ENCODE data around the gene LSM11.

Gene LSM11

DNA sequence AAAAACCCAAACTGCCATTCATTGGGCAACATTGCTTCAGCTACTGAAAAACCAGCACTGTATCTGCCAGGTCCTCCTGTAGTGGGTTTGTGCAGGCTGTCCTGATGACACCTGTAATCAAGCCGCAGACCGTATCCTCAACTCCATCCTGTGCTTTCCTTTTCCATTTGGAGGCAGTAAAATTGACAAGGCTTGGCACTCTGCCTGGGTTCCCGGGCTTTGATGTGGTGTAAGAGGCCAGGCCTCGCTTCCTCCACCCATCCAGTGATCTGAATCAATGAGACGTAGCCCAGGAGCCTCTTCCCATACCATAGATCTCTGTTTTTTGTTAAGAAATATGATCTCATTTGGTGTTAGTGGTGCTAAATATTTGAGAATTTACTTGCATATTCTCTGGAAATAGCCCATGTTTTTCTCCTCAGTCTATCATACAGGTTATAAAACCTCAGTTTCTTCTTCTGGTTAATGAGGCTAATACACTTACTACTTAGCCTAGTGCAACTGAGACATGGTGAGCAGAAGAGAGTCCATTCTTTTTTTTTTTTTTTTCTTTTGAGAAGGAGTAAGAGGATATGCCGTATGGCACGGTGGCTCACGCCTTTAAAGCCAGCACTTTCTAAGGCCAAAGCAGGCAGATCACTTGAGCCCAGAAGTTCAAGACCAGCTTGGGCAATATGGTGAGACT is 34.8 kb downstream of the LSM11 start:
- DNase-seq: no peak

DNA sequence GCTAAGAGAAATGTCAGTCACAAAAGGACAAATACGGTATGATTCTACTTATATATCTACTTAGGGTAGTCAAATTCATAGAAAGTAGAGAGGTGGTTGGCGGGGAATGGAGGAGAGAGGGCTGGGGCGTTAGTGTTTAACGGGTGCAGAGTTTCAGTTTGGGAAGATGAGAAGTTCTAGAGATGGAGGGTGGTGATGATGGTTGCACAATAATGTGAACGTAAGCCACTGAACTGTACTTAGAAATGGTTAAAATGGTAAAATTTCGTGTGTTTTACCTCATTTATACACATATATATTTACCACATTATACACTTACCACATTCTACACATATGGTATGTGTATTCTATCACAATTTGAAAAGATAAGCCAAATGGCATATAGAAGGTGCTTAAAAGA is 35.7 kb downstream of the LSM11 start:
- DNase-seq: no peak

DNA sequence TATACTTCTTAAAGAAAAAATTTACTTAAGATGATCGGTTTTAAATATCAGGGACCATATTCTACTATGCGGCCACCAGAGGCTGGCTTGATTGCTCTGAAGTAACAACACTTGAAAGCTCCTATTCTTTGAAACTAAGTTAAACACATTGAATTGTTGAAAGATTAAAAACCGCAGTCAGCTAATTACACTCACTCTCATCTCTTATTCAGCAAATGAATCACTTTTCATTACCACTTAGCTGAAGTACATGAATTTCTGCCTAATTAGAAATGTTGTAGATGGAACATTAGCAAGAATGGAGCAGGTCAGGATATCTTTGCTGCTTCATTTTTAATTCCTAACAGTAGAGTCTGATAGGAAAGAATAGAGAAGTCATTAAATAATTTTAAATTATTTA is 42.3 kb downstream of the LSM11 start:
- no peak for DNase-seq

DNA sequence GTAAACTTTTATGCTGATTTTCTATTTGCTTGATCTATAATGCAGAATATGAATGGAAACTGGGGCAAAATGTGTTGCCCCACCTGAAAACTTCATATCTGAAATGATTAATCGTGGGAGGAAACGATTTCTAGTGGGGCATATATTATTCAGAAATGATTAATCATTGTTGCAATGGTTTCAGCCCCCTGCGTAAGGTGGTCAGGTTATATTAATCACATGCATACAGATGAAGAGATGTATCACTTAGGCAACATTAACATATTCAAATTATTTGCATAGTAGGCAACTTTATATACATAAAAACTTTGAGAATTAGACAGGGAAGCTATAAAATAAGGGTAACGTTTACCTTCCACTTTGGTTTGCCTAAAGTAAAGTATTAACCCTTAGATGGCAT is 49.8 kb downstream of the LSM11 start:
- no peak for DNase-seq

- no peak for DNase-seq
These were observed 56.1 kb downstream of the LSM11 start for GRCh38 chr5:157799578-157799977.

DNA sequence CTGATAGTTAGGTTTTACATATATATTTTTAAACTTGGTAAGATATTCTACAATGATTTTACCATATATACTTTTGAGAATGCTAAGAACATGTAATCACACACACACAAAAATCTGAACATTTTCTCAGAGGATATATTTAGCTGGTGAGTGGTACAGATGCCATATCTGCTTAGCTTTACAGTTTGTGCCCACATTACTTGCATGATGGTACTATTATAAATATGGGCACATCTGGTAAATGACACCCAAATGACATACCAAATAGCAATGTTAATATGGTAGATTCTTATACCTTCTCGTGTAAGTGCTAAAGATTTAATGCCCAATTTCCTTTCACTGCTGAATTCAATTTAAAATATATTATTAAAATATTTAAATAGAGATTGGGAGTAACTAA is 56.6 kb downstream of the LSM11 start:
- no peak for DNase-seq

DNA sequence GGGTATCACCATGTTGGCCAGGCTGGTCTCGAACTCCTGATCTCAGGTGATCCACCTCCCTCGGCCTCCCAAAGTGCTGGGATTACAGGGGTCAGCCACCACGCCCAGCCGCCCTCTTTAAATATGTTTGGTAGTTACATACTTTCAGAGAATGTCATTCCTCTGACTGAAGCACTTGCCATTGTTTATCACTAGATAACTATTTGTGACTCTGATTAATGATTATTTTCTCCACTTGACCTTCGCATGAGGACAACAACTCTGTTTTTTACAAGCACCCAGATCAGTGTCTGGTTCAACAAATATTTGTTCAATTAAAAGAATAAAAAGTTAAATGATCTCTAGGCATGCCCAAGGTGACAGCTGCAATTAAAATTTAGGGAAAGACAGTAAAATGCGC is 59.2 kb downstream of the LSM11 start:
- no peak for DNase-seq

- DNase-seq: no peak
These were observed 64.5 kb downstream of the LSM11 start for GRCh38 chr5:157808043-157808442.
